OCI-LY7 (cell line): ENCODE data around the gene ZNF598. TPM values are rescaled to one million over a fixed set of nuclear protein-coding genes. Genes with fewer than 3 reads are reported as not detected.

Experiments used
- BruUV-seq: library from RNA; stranded (reverse); fragments of 400-500 nt; replicated peaks from 2 replicates; lab custom pipeline; 2021; lab: Mats Ljungman, UMichigan
- CTCF ChIA-PET: fragments of 300-600 bp; sonication (Branson Sonifier 250); formaldehyde crosslinking; loops from one replicate; lab custom pipeline; 2022; ENCODE audit warnings: antibody characterized with exemption; ENCODE audit not compliant: unreplicated experiment; lab: Charles Lee
- POLR2A ChIA-PET: fragments of 300-600 bp; sonication (Branson Sonifier 250); formaldehyde crosslinking; loops from one replicate; lab custom pipeline; 2022; ENCODE audit warnings: antibody characterized with exemption; lab: Charles Lee
- DNase-seq: peaks from one replicate; pipeline ENCODE4 v3.0.0-alpha.2; 2015; ENCODE audit warnings: low spot score
- H2AFZ ChIP-seq: fragments of 200-600 bp; sonication (generic), shearing (Covaris generic); 2 replicates; pipeline ENCODE4 v1.6.1; 2014; ENCODE audit warnings: mild to moderate bottlenecking, antibody characterized with exemption, low read length, moderate library complexity
- H3K27ac ChIP-seq: fragments of 200-600 bp; sonication (generic); 2 replicates; pipeline ENCODE4 v1.5.1; 2014; ENCODE audit warnings: mixed run types, low read depth, mild to moderate bottlenecking, moderate library complexity, low read length, inconsistent platforms; ENCODE audit not compliant: poor library complexity, severe bottlenecking
- H3K36me3 ChIP-seq: fragments of 200-600 bp; sonication (generic); 2 replicates; pipeline ENCODE4 v1.6.1; 2014; ENCODE audit warnings: mild to moderate bottlenecking, antibody characterized with exemption, low read length, moderate library complexity, mixed read lengths; ENCODE audit not compliant: insufficient read depth
- H3K4me1 ChIP-seq: fragments of 200-600 bp; sonication (generic); 2 replicates; pipeline ENCODE4 v1.5.1; 2014; ENCODE audit warnings: mild to moderate bottlenecking, low read length; ENCODE audit not compliant: insufficient read depth, poor library complexity, severe bottlenecking
- H3K4me2 ChIP-seq: fragments of 200-600 bp; sonication (generic); 2 replicates; pipeline ENCODE4 v1.6.1; 2014; ENCODE audit warnings: mild to moderate bottlenecking, low read length
- H3K4me3 ChIP-seq: fragments of 200-600 bp; sonication (generic); 2 replicates; pipeline ENCODE4 v1.5.1; 2014; ENCODE audit warnings: mild to moderate bottlenecking, low read depth, low read length; ENCODE audit not compliant: poor library complexity, severe bottlenecking
- H3K79me2 ChIP-seq: fragments of 200-600 bp; sonication (generic); 2 replicates; pipeline ENCODE4 v1.6.1; 2016; ENCODE audit warnings: low read depth, mild to moderate bottlenecking, low read length, moderate library complexity, mixed read lengths; ENCODE audit not compliant: insufficient read depth
- H3K9me2 ChIP-seq: fragments of 200-600 bp; sonication (generic); 2 replicates; pipeline ENCODE4 v1.6.1; 2016; ENCODE audit warnings: mild to moderate bottlenecking, low read length, mixed read lengths; ENCODE audit not compliant: insufficient read depth
- H3K9me3 ChIP-seq: fragments of 200-600 bp; sonication (generic); 2 replicates; pipeline ENCODE4 v1.6.1; 2014; ENCODE audit warnings: mild to moderate bottlenecking, mixed run types, low read length, mixed read lengths
- H4K20me1 ChIP-seq: fragments of 200-600 bp; sonication (generic); 2 replicates; pipeline ENCODE4 v1.6.1; 2014; ENCODE audit warnings: mild to moderate bottlenecking, antibody characterized with exemption, low read length, moderate library complexity, mixed read lengths; ENCODE audit not compliant: insufficient read depth
- EZH2phosphoT487 ChIP-seq: fragments of 200-600 bp; sonication (generic); IDR thresholded peaks from 2 replicates; pipeline ENCODE4 v1.6.1; 2018; ENCODE audit warnings: low read depth, borderline replicate concordance, mild to moderate bottlenecking, mixed run types, antibody characterized with exemption, low read length, moderate library complexity, mixed read lengths
- intact Hi-C: fragments of 100-400 bp; cut with micrococcal nuclease; formaldehyde crosslinking; loops from one replicate; pipeline ENCODE4 v1.10.0; 2022; ENCODE audit not compliant: unreplicated experiment
- total RNA-seq, 2 experiments: library from RNA; depleted of rRNA in 1 of 2; stranded (reverse); fragments of >200 nt in 1 of 2; shearing (Covaris generic) in 1 of 2; gene quantifications; 2 replicates each; pipeline ENCODE4 v1.2.3, GENCODE V29; 2014 to 2022
- TF ChIP-seq, protein P1 (sequence below): fragments of 200-600 bp; sonication (generic); conservative IDR thresholded peaks from 2 replicates; pipeline ENCODE4 v1.5.1; 2014; ENCODE audit warnings: mild to moderate bottlenecking, antibody characterized with exemption, low read length, moderate library complexity, mixed read lengths

Gene ZNF598
- total RNA-seq, 2 experiments from 2014 or later, result 26.3 to 80.4 TPM

DNA sequence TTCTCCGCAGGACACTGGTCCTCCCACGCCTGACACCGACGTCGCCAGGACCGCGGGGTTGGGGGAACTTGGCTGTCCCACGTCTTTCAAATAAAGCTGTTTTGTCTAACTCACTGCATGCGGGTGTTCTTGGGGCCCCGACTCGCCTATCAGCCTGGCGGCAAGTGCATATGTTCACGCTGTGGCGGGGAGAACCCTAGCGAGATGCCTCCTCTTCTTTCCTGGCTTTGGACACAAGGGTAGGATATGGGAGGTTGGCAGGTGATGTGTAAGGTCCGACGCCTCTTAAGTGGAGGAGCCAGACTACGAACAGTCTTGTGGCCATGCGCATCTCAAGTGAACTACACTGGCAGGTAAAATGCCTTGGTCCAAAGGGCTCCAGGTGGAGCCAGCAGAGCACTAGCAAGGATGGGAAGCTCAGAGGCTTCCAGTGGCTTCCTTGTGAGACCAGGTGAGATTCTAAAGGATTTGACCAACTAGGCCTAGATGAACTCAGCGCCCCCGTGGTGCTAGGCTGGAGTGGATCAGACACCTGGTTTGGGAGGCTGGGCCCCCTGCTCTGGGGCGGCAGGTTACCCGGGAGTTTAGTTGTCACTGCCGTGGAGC is 44.1 kb downstream of the ZNF598 start:
- ChIA-PET POLR2A (interaction anchor here (0.9 to 1.6 kb wide), 3 partner anchors 23 to 183 kb away, joined by 5 to 11 read pairs (median 6); partner anchors contain the start of genes NUBP2, SPSB3 and SYNGR3), CTCF (interaction anchor here (0.6 kb wide), 1 partner anchor 57 kb away, joined by 3 read pairs; no protein-coding TSS in a partner anchor)
- peaks cover 14% of the 10 kb centered on the region for H4K20me1 ChIP-seq
- H3K36me3 ChIP-seq, result peaks cover 62% of the 10 kb centered on the region
- H3K4me3 ChIP-seq, result peak overlapping the region; percentile 82
- peak; percentile 33 for DNase-seq
- peak overlapping the region; percentile 72 for H3K4me2 ChIP-seq
- peak overlapping the region; percentile 6; the same call in 1 of the 2 replicates for H2AFZ ChIP-seq
- BruUV-seq, result TSS peak; percentile 84
- no peak for TF ChIP-seq EZH2phosphoT487
- TF ChIP-seq, protein P1, sequence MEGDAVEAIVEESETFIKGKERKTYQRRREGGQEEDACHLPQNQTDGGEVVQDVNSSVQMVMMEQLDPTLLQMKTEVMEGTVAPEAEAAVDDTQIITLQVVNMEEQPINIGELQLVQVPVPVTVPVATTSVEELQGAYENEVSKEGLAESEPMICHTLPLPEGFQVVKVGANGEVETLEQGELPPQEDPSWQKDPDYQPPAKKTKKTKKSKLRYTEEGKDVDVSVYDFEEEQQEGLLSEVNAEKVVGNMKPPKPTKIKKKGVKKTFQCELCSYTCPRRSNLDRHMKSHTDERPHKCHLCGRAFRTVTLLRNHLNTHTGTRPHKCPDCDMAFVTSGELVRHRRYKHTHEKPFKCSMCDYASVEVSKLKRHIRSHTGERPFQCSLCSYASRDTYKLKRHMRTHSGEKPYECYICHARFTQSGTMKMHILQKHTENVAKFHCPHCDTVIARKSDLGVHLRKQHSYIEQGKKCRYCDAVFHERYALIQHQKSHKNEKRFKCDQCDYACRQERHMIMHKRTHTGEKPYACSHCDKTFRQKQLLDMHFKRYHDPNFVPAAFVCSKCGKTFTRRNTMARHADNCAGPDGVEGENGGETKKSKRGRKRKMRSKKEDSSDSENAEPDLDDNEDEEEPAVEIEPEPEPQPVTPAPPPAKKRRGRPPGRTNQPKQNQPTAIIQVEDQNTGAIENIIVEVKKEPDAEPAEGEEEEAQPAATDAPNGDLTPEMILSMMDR, result no peak
- peaks cover 49% of the 10 kb centered on the region for H3K79me2 ChIP-seq
- intact Hi-C loops, result loop anchor here (2.0 kb wide), 1 partner anchor 27 kb away; no protein-coding TSS in a partner anchor
- peaks cover 29% of the 10 kb centered on the region for H3K4me1 ChIP-seq
- no peaks in the 10 kb centered on the region for H3K9me3 ChIP-seq
- no peaks in the 10 kb centered on the region for H3K9me2 ChIP-seq
- H3K27ac ChIP-seq, result peak overlapping the region; percentile 80

GRCh38 chr16:1964506-1965395 is 44.9 kb downstream of the ZNF598 start, which contains the start of gene RPS2:
TSS of gene RPS2 (minus strand) at chr16:1964826. CDS start at chr16:1964625, 201 bp downstream.
- no TSS peak for BruUV-seq
- no peak for TF ChIP-seq EZH2phosphoT487
- TF ChIP-seq, protein P1, result 0 out of 2 replicates have a peak, but pooled peaks have one; percentile 34
- H3K36me3 ChIP-seq, result peaks cover 64% of the 10 kb centered on the region
- peak within 1 kb of the TSS; percentile 96 for H3K4me2 ChIP-seq
- H3K4me3 ChIP-seq, result peak within 1 kb of the TSS; percentile 82
- ChIA-PET CTCF (interaction anchor here (0.6 kb wide), 1 partner anchor 58 kb away, joined by 3 read pairs; no protein-coding TSS in a partner anchor), POLR2A (interaction anchor here (0.6 to 1.6 kb wide), 8 partner anchors 21 to 1384 kb away, joined by 3 to 11 read pairs (median 5); partner anchors contain the start of genes MSRB1, NUBP2, SPSB3 and SYNGR3)
- H2AFZ ChIP-seq, result peak within 1 kb of the TSS; percentile 6; the same call in 1 of the 2 replicates
- peaks cover 32% of the 10 kb centered on the region for H3K4me1 ChIP-seq
- no peaks in the 10 kb centered on the region for H3K9me2 ChIP-seq
- H4K20me1 ChIP-seq, result peaks cover 14% of the 10 kb centered on the region
- intact Hi-C loops, result loop anchor here (2.0 kb wide), 1 partner anchor 28 kb away; no protein-coding TSS in a partner anchor
- peak within 1 kb of the TSS; percentile 80 for H3K27ac ChIP-seq
- peak; percentile 99 for DNase-seq
- H3K9me3 ChIP-seq, result no peaks in the 10 kb centered on the region
- H3K79me2 ChIP-seq, result peaks cover 56% of the 10 kb centered on the region
